Activated CD8-positive, alpha-beta memory T cell treated with anti-CD3 and anti-CD28 coated beads for 24 hours (primary cell): Measurements from ENCODE around the gene NSD1.
"Not testable (repeated sequence)": the region's sequence is repeated elsewhere in the genome, so short reads cannot be mapped to it uniquely, and the experiment has no call there.

Experiments
- DNase-seq: peaks from one replicate; pipeline ENCODE4 v3.0.0-alpha.2; 2020

NSD1 gene

GRCh38 chr5:177334155-177334551, 200.6 kb downstream of the NSD1 start:
- DNase-seq, result no peak

GRCh38 chr5:177334781-177335700, 201.5 kb downstream of the NSD1 start:
- no peak for DNase-seq

- DNase-seq, result no peak
These were observed 202.1 kb downstream of the NSD1 start for GRCh38 chr5:177335701-177336065.

- no peak for DNase-seq
These were observed 202.5 kb downstream of the NSD1 start for GRCh38 chr5:177336112-177336511.

GRCh38 chr5:177336603-177337494, 203.3 kb downstream of the NSD1 start:
- no peak for DNase-seq

- DNase-seq, result no peak
These were observed 204.9 kb downstream of the NSD1 start for GRCh38 chr5:177338251-177339106.

GRCh38 chr5:177339107-177339638, 205.6 kb downstream of the NSD1 start:
- no peak for DNase-seq

GRCh38 chr5:177343000-177343399, 209.4 kb downstream of the NSD1 start:
- not testable (repeated sequence) for DNase-seq

GRCh38 chr5:177343777-177344176, 210.2 kb downstream of the NSD1 start:
- no peak for DNase-seq

- no peak for DNase-seq
These were observed 211.3 kb downstream of the NSD1 start for GRCh38 chr5:177344891-177345290.

GRCh38 chr5:177346820-177347219, 213.2 kb downstream of the NSD1 start:
- no peak for DNase-seq

GRCh38 chr5:177347699-177348098, 214.1 kb downstream of the NSD1 start:
- no peak for DNase-seq

GRCh38 chr5:177349362-177349647, 215.7 kb downstream of the NSD1 start:
- DNase-seq, result no peak

- no peak for DNase-seq
These were observed 216.2 kb downstream of the NSD1 start for GRCh38 chr5:177349762-177350161.
